Left hindlimb (tissue), 1 donor: ENCODE results near the gene PPP1CA.

Experiments used
- DNase-seq: peaks from one replicate; pipeline ENCODE4 v3.0.0-alpha.2; 2018

Gene PPP1CA

GRCh38 chr11:67400942-67401494, 640 bp downstream of the PPP1CA start:
- no peak for DNase-seq

- DNase-seq = no peak
Observed at GRCh38 chr11:67400251-67400941, 1.3 kb downstream of the PPP1CA start.

- no peak for DNase-seq
Observed at GRCh38 chr11:67398661-67399563, 2.7 kb downstream of the PPP1CA start.

GRCh38 chr11:67397986-67398660, 3.5 kb downstream of the PPP1CA start:
- no peak for DNase-seq

GRCh38 chr11:67397536-67397935, 4.1 kb downstream of the PPP1CA start:
- DNase-seq = no peak

GRCh38 chr11:67396587-67397389, 4.9 kb downstream of the PPP1CA start:
- DNase-seq = no peak

- no peak for DNase-seq
Observed at GRCh38 chr11:67396259-67396581, 5.4 kb downstream of the PPP1CA start.

GRCh38 chr11:67395555-67396258, 6.0 kb downstream of the PPP1CA start:
- DNase-seq = no peak

GRCh38 chr11:67393990-67394389, 7.7 kb downstream of the PPP1CA start:
- DNase-seq = no peak

- no peak for DNase-seq
Observed at GRCh38 chr11:67393437-67393836, 8.2 kb downstream of the PPP1CA start.

GRCh38 chr11:67392183-67392715, 9.4 kb downstream of the PPP1CA start:
- DNase-seq = no peak

- DNase-seq = peak; percentile 95
Observed at GRCh38 chr11:67391304-67392182, 10.1 kb downstream of the PPP1CA start, which contains the start of gene RAD9A. Gene RAD9A, plus strand, starts transcription at chr11:67391986. Its CDS starts 59 bp downstream, at chr11:67392045.

- no peak for DNase-seq
Observed at GRCh38 chr11:67390947-67391303, 10.7 kb downstream of the PPP1CA start.

- DNase-seq = no peak
Observed at GRCh38 chr11:67389477-67389876, 12.2 kb downstream of the PPP1CA start.

- no peak for DNase-seq
Observed at GRCh38 chr11:67387518-67387917, 14.1 kb downstream of the PPP1CA start.

- DNase-seq = no peak
Observed at GRCh38 chr11:67387069-67387468, 14.6 kb downstream of the PPP1CA start.

GRCh38 chr11:67384851-67385366, 16.7 kb downstream of the PPP1CA start:
- no peak for DNase-seq

GRCh38 chr11:67382276-67383136, 19.2 kb downstream of the PPP1CA start:
- DNase-seq = peak; percentile 82
